ENCODE measurements around the gene NELL1.
"Not testable (repeated sequence)": the region's sequence is repeated elsewhere in the genome, so short reads cannot be mapped to it uniquely, and the experiment has no call there.

Gene NELL1

GRCh38 chr11:20844630-20845029 lies 175.2 kb downstream of the NELL1 start:
- H4K12ac ChIP-seq (ENCODE audit: low read depth, low read length): no peak overlapping the region
- H3K4me3 ChIP-seq (ENCODE audit: low read depth, low read length): no peak overlapping the region
- no peak for DNase-seq
- H2BK5ac ChIP-seq (ENCODE audit: low read depth, low read length, poor library complexity): no peak overlapping the region
- no peak overlapping the region for H4K8ac ChIP-seq (ENCODE audit: low read depth, low read length)
- no peak overlapping the region for H2BK120ac ChIP-seq (ENCODE audit: insufficient read depth, low read length, poor library complexity)
- no peaks in the 10 kb centered on the region for H3K9me3 ChIP-seq (ENCODE audit: insufficient read depth, low read depth, low read length)
- no peaks in the 10 kb centered on the region for H3K79me1 ChIP-seq (ENCODE audit: low read length)
- H3K4ac ChIP-seq (ENCODE audit: low read depth, low read length): no peak overlapping the region
- H3K18ac ChIP-seq (ENCODE audit: low read length): no peak overlapping the region
- H3K14ac ChIP-seq (ENCODE audit: low read length): no peak overlapping the region
- no peak overlapping the region for H2AK5ac ChIP-seq (ENCODE audit: low read length)
- H2BK12ac ChIP-seq (ENCODE audit: low read length): no peak overlapping the region
- H3K23ac ChIP-seq (ENCODE audit: low read length): no peak overlapping the region
- H3K79me2 ChIP-seq (ENCODE audit: control insufficient read depth, insufficient read depth, low read length, poor library complexity): no peaks in the 10 kb centered on the region
- H3K9ac ChIP-seq (ENCODE audit: low read length): no peak overlapping the region
- H3K36me3 ChIP-seq (ENCODE audit: control insufficient read depth in 1 of 2, insufficient read depth in 2 of 2, low read length in 2 of 2): no peaks in the 10 kb centered on the region
- no peaks in the 10 kb centered on the region for H3K27me3 ChIP-seq (ENCODE audit: insufficient read depth, low read length)
- no peak overlapping the region for H3K4me2 ChIP-seq (ENCODE audit: low read length)
- H4K91ac ChIP-seq (ENCODE audit: low read depth, low read length): no peak overlapping the region
- H2AFZ ChIP-seq (ENCODE audit: insufficient read depth, low read length, poor library complexity): no peak overlapping the region
- WGBS (ENCODE audit: extremely low coverage, insufficient coverage, insufficient read length): no CpG with 5 or more reads among the region's 2 CpGs
- H3K27ac ChIP-seq (ENCODE audit: low read depth, low read length): no peak overlapping the region
- peaks cover 0 to 1% of the 10 kb centered on the region in 2 experiments for H3K4me1 ChIP-seq (ENCODE audit: control insufficient read depth in 1 of 2, insufficient read depth in 2 of 2, low read length in 2 of 2)

GRCh38 chr11:20854215-20854955 lies 185.0 kb downstream of the NELL1 start:
- Histone ChIP-seq H3K79me1 (ENCODE audit: low read length) (no peaks in the 10 kb centered on the region), H3K14ac (ENCODE audit: low read length) (no peak overlapping the region), H2AK5ac (ENCODE audit: low read length) (no peak overlapping the region), H3K4ac (ENCODE audit: low read depth, low read length) (no peak overlapping the region), H3K27me3 (ENCODE audit: insufficient read depth, low read length) (no peaks in the 10 kb centered on the region), H3K79me2 (ENCODE audit: control insufficient read depth, insufficient read depth, low read length, poor library complexity) (no peaks in the 10 kb centered on the region), H3K9me3 (ENCODE audit: insufficient read depth, low read depth, low read length) (no peaks in the 10 kb centered on the region), H4K12ac (ENCODE audit: low read depth, low read length) (no peak overlapping the region), H3K4me1 (ENCODE audit: control insufficient read depth in 1 of 2, insufficient read depth in 2 of 2, low read length in 2 of 2) (no peaks in the 10 kb centered on the region), H3K4me2 (ENCODE audit: low read length) (no peak overlapping the region), H2BK12ac (ENCODE audit: low read length) (no peak overlapping the region), H3K27ac (ENCODE audit: low read depth, low read length) (no peak overlapping the region), H2AFZ (ENCODE audit: insufficient read depth, low read length, poor library complexity) (no peak overlapping the region), H4K8ac (ENCODE audit: low read depth, low read length) (no peak overlapping the region), H3K23ac (ENCODE audit: low read length) (no peak overlapping the region), H2BK5ac (ENCODE audit: low read depth, low read length, poor library complexity) (no peak overlapping the region), H2BK120ac (ENCODE audit: insufficient read depth, low read length, poor library complexity) (no peak overlapping the region), H3K36me3 (ENCODE audit: control insufficient read depth in 1 of 2, insufficient read depth in 2 of 2, low read length in 2 of 2) (no peaks in the 10 kb centered on the region), H4K91ac (ENCODE audit: low read depth, low read length) (no peak overlapping the region), H3K18ac (ENCODE audit: low read length) (no peak overlapping the region), H3K9ac (ENCODE audit: low read length) (no peak overlapping the region), H3K4me3 (ENCODE audit: low read depth, low read length) (no peak overlapping the region)
- no peak for DNase-seq
- no CpG with 5 or more reads among the region's 1 CpG for WGBS (ENCODE audit: extremely low coverage, insufficient coverage, insufficient read length)

GRCh38 chr11:20861322-20861721 lies 191.9 kb downstream of the NELL1 start:
- Histone ChIP-seq H3K23ac (ENCODE audit: low read length) (no peak overlapping the region), H3K4me1 (ENCODE audit: control insufficient read depth in 1 of 2, insufficient read depth in 2 of 2, low read length in 2 of 2) (no peaks in the 10 kb centered on the region), H3K9ac (ENCODE audit: low read length) (no peak overlapping the region), H3K4me2 (ENCODE audit: low read length) (no peak overlapping the region), H2AK5ac (ENCODE audit: low read length) (no peak overlapping the region), H4K12ac (ENCODE audit: low read depth, low read length) (no peak overlapping the region), H4K8ac (ENCODE audit: low read depth, low read length) (no peak overlapping the region), H2BK12ac (ENCODE audit: low read length) (no peak overlapping the region), H3K79me1 (ENCODE audit: low read length) (no peaks in the 10 kb centered on the region), H3K18ac (ENCODE audit: low read length) (no peak overlapping the region), H3K27ac (ENCODE audit: low read depth, low read length) (no peak overlapping the region), H3K79me2 (ENCODE audit: control insufficient read depth, insufficient read depth, low read length, poor library complexity) (no peaks in the 10 kb centered on the region), H2BK120ac (ENCODE audit: insufficient read depth, low read length, poor library complexity) (no peak overlapping the region), H3K9me3 (ENCODE audit: insufficient read depth, low read depth, low read length) (peaks cover 2% of the 10 kb centered on the region), H2BK5ac (ENCODE audit: low read depth, low read length, poor library complexity) (no peak overlapping the region), H3K27me3 (ENCODE audit: insufficient read depth, low read length) (no peaks in the 10 kb centered on the region), H3K4me3 (ENCODE audit: low read depth, low read length) (no peak overlapping the region), H3K36me3 (ENCODE audit: control insufficient read depth in 1 of 2, insufficient read depth in 2 of 2, low read length in 2 of 2) (no peaks in the 10 kb centered on the region), H3K14ac (ENCODE audit: low read length) (no peak overlapping the region), H3K4ac (ENCODE audit: low read depth, low read length) (no peak overlapping the region), H4K91ac (ENCODE audit: low read depth, low read length) (no peak overlapping the region), H2AFZ (ENCODE audit: insufficient read depth, low read length, poor library complexity) (no peak overlapping the region)
- WGBS (ENCODE audit: extremely low coverage, insufficient coverage, insufficient read length): no CpG with 5 or more reads among the region's 2 CpGs
- no peak for DNase-seq

- H3K9ac ChIP-seq (ENCODE audit: low read length); H4K12ac ChIP-seq (ENCODE audit: low read depth, low read length); H4K91ac ChIP-seq (ENCODE audit: low read depth, low read length); H2AK5ac ChIP-seq (ENCODE audit: low read length); H2BK5ac ChIP-seq (ENCODE audit: low read depth, low read length, poor library complexity); H3K4me3 ChIP-seq (ENCODE audit: low read depth, low read length); H3K27ac ChIP-seq (ENCODE audit: low read depth, low read length); H3K14ac ChIP-seq (ENCODE audit: low read length); H2AFZ ChIP-seq (ENCODE audit: insufficient read depth, low read length, poor library complexity); H3K9me3 ChIP-seq (ENCODE audit: insufficient read depth, low read depth, low read length); H3K18ac ChIP-seq (ENCODE audit: low read length); H3K4me1 ChIP-seq (ENCODE audit: control insufficient read depth in 1 of 2, insufficient read depth in 2 of 2, low read length in 2 of 2); H3K27me3 ChIP-seq (ENCODE audit: insufficient read depth, low read length); H3K79me1 ChIP-seq (ENCODE audit: low read length); H2BK120ac ChIP-seq (ENCODE audit: insufficient read depth, low read length, poor library complexity); H3K23ac ChIP-seq (ENCODE audit: low read length); H3K36me3 ChIP-seq (ENCODE audit: control insufficient read depth in 1 of 2, insufficient read depth in 2 of 2, low read length in 2 of 2); H4K8ac ChIP-seq (ENCODE audit: low read depth, low read length); H3K4ac ChIP-seq (ENCODE audit: low read depth, low read length); H2BK12ac ChIP-seq (ENCODE audit: low read length); DNase-seq; H3K4me2 ChIP-seq (ENCODE audit: low read length); H3K79me2 ChIP-seq (ENCODE audit: control insufficient read depth, insufficient read depth, low read length, poor library complexity): not testable (repeated sequence)
- no CpG with 5 or more reads among the region's 6 CpGs for WGBS (ENCODE audit: extremely low coverage, insufficient coverage, insufficient read length)
These were observed 192.9 kb downstream of the NELL1 start for GRCh38 chr11:20862263-20862662.

All from trophoblast cell (in vitro differentiated cells and primary cell).